PC-3 (cell line): ENCODE data around the gene SMYD3. TPM values are rescaled to one million over a fixed set of nuclear protein-coding genes. Genes with fewer than 3 reads are reported as not detected.

Source experiments
- ATAC-seq: fragments of 200-7000 bp; cut with Tn5 transposase; 2 replicates; pipeline ENCODE4 v1.9.1; 2020; ENCODE audit warnings: mild to moderate bottlenecking, moderate library complexity
- BruUV-seq: library from RNA; stranded (reverse); fragments of 400-500 nt; replicated peaks from 2 replicates; lab custom pipeline; 2021; lab: Mats Ljungman, UMichigan
- CTCF ChIA-PET: fragments of 300-600 bp; sonication (Branson Sonifier 250); formaldehyde crosslinking; loops from one replicate; lab custom pipeline; 2022; ENCODE audit warnings: antibody characterized with exemption; lab: Charles Lee
- POLR2A ChIA-PET: fragments of 300-600 bp; sonication (Branson Sonifier 250); formaldehyde crosslinking; loops from one replicate; lab custom pipeline; 2022; ENCODE audit warnings: antibody characterized with exemption; ENCODE audit not compliant: unreplicated experiment; lab: Charles Lee
- DNase-seq: peaks from one replicate; pipeline ENCODE4 v3.0.0-alpha.2; 2015
- H2AFZ ChIP-seq: fragments of 300-600 bp; sonication (generic); 2 replicates; pipeline ENCODE4 v1.6.0; 2016; ENCODE audit warnings: antibody characterized with exemption, low read length
- H3F3A ChIP-seq: fragments of 300-600 bp; sonication (generic); one replicate; pipeline ENCODE4 v1.6.0; 2017; ENCODE audit warnings: antibody characterized with exemption, low read length, control low read depth, mild to moderate bottlenecking; ENCODE audit not compliant: unreplicated experiment
- H3K27ac ChIP-seq: fragments of 300-600 bp; sonication (generic); 2 replicates; pipeline ENCODE4 v1.5.1; 2016; ENCODE audit warnings: mild to moderate bottlenecking, low read length
- H3K27me3 ChIP-seq: fragments of 300-600 bp; sonication (generic); 2 replicates; pipeline ENCODE4 v1.6.1; 2016; ENCODE audit warnings: low read length, mixed read lengths
- H3K36me3 ChIP-seq: fragments of 300-600 bp; sonication (generic); 2 replicates; pipeline ENCODE4 v1.6.1; 2016; ENCODE audit warnings: low read depth, mixed run types, low read length, mixed read lengths
- H3K4me1 ChIP-seq: fragments of 300-600 bp; sonication (generic); 2 replicates; pipeline ENCODE4 v1.5.1; 2016; ENCODE audit warnings: low read length; ENCODE audit not compliant: insufficient read depth
- H3K4me2 ChIP-seq: fragments of 300-600 bp; sonication (generic); 2 replicates; pipeline ENCODE4 v1.6.0; 2016; ENCODE audit warnings: low read length
- H3K4me3 ChIP-seq: fragments of 300-600 bp; sonication (generic); 2 replicates; pipeline ENCODE4 v1.5.1; 2016; ENCODE audit warnings: mild to moderate bottlenecking, low read length, mixed read lengths
- H3K79me2 ChIP-seq: fragments of 300-600 bp; sonication (generic); 2 replicates; pipeline ENCODE4 v1.6.1; 2017; ENCODE audit warnings: low read length, mixed read lengths
- H3K9ac ChIP-seq: fragments of 300-600 bp; sonication (generic); 2 replicates; pipeline ENCODE4 v1.6.0; 2016; ENCODE audit warnings: mild to moderate bottlenecking, low read length
- H3K9me2 ChIP-seq: fragments of 300-600 bp; sonication (generic); replicated peaks from 2 replicates; pipeline ENCODE4 v1.6.1; 2016; ENCODE audit warnings: mixed run types, low read length, mixed read lengths
- H3K9me3 ChIP-seq: fragments of 300-600 bp; sonication (generic); 2 replicates; pipeline ENCODE4 v1.6.1; 2016; ENCODE audit warnings: low read length, mixed read lengths
- H4K20me1 ChIP-seq: fragments of 300-600 bp; sonication (generic); 2 replicates; pipeline ENCODE4 v1.6.1; 2016; ENCODE audit warnings: low read length, mixed read lengths
- EZH2 ChIP-seq: fragments of 300-600 bp; sonication (generic); IDR thresholded peaks from one replicate; pipeline ENCODE4 v1.6.1; 2017; ENCODE audit warnings: antibody characterized with exemption, mild to moderate bottlenecking, low read length; ENCODE audit not compliant: unreplicated experiment
- EZH2phosphoT487 ChIP-seq: fragments of 300-600 bp; sonication (generic); IDR thresholded peaks from 2 replicates; pipeline ENCODE4 v1.6.1; 2018; ENCODE audit warnings: mild to moderate bottlenecking, antibody characterized with exemption, low read length, borderline replicate concordance
- intact Hi-C: fragments of 100-400 bp; cut with micrococcal nuclease; formaldehyde crosslinking; loops from 2 replicates; pipeline ENCODE4 v1.9.0; 2023
- total RNA-seq: library from RNA; depleted of rRNA; stranded (reverse); fragments of >200 nt; gene quantifications from 2 replicates; pipeline ENCODE4 v1.2.3, GENCODE V29; 2014
- TF ChIP-seq, protein P1 (sequence below): fragments of 300-600 bp; sonication (generic); conservative IDR thresholded peaks from 2 replicates; pipeline ENCODE4 v1.5.1; 2017; ENCODE audit warnings: antibody characterized with exemption, low read depth, mild to moderate bottlenecking, low read length

SMYD3 gene
- total RNA-seq, 1 experiment from 2014 or later = 33.0 TPM

DNA sequence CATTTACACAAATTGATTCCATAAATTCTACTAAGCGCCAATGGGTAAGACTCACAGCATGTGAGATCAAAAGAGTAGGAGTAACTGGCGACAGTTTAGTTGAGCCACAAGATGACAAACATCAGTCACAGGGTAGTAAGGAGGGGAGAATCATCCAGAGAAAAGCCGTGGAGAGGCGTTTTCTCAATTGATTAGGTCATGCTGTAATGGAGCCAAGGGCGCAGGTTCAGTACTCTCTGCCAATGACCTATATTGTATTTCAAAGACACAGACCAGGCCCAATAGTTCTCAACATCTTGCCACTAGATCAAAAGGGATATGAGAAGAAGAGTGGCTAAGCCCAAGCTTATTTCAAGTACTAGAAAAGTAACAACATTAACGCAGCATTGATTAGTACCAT, 467.5 kb downstream of the SMYD3 start:
- no peak overlapping the region for H3K27ac ChIP-seq
- no peak for ATAC-seq

DNA sequence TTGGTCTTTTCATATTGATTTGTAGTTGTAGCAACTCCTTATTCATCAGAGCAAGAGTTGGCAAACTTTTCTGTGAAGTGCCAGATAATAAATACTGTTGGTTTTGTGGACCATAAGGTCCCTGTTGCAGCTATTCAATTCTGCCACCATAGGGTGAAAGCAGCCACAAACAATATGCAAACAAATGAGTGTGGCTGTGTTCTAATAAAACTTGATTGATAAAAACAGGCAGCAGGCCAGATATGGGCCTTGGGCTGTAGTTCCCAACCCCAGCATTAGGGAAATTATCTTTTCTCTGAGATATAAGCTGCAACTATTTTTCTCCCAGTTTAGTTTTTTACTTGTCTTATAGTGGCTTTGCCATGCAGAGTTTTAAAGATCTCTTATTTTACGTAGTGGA, 469.2 kb downstream of the SMYD3 start:
- no TSS peak for BruUV-seq

More for the DNA sequence above, 467.5 kb downstream of the SMYD3 start:
- intact Hi-C loops = no loop called here
- Histone ChIP-seq H3K79me2 (no peaks in the 10 kb centered on the region), H2AFZ (no peak overlapping the region), H3F3A (no peaks in the 10 kb centered on the region), H3K4me3 (no peak overlapping the region), H4K20me1 (no peaks in the 10 kb centered on the region), H3K27me3 (no peaks in the 10 kb centered on the region), H3K9me2 (no peaks in the 10 kb centered on the region), H3K36me3 (no peaks in the 10 kb centered on the region), H3K9ac (no peak overlapping the region), H3K4me1 (peaks cover 7% of the 10 kb centered on the region; the same call in 1 of the 2 replicates), H3K9me3 (no peaks in the 10 kb centered on the region), H3K4me2 (no peak overlapping the region)
- DNase-seq = no peak
- BruUV-seq = no TSS peak
- ChIA-PET POLR2A (no interaction called here), CTCF (interaction anchor here (0.5 kb wide), 1 partner anchor 322 kb away, joined by 9 read pairs; no protein-coding TSS in a partner anchor)
- TF ChIP-seq, protein P1, sequence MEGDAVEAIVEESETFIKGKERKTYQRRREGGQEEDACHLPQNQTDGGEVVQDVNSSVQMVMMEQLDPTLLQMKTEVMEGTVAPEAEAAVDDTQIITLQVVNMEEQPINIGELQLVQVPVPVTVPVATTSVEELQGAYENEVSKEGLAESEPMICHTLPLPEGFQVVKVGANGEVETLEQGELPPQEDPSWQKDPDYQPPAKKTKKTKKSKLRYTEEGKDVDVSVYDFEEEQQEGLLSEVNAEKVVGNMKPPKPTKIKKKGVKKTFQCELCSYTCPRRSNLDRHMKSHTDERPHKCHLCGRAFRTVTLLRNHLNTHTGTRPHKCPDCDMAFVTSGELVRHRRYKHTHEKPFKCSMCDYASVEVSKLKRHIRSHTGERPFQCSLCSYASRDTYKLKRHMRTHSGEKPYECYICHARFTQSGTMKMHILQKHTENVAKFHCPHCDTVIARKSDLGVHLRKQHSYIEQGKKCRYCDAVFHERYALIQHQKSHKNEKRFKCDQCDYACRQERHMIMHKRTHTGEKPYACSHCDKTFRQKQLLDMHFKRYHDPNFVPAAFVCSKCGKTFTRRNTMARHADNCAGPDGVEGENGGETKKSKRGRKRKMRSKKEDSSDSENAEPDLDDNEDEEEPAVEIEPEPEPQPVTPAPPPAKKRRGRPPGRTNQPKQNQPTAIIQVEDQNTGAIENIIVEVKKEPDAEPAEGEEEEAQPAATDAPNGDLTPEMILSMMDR = no peak
- TF ChIP-seq EZH2phosphoT487 (no peak), EZH2 (no peak)

DNA sequence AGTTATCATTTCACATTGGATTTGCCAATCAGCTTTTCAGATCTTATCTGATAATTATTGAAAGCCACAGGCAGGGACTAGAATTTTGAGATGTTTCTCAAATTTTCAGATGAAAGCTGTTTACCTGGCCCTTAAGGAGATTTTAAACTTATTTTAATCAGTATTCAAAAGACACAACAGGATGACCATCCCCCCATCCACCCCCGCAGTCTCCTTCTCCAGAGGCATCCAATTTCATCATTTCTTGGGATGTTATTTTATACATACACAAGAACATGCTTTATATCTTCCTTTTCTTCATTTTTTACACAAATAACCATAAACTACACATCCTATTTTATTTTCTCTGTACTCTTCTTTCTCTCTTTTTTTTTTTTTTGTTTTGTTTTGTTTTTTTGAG, 470.9 kb downstream of the SMYD3 start:
- H3K79me2 ChIP-seq = no peaks in the 10 kb centered on the region
- no peaks in the 10 kb centered on the region for H3K9me2 ChIP-seq
- CTCF ChIA-PET = no interaction called here
- no peaks in the 10 kb centered on the region for H4K20me1 ChIP-seq
- no peak overlapping the region for H3K9ac ChIP-seq
- H3K9me3 ChIP-seq = no peaks in the 10 kb centered on the region
- H3K27me3 ChIP-seq = no peaks in the 10 kb centered on the region
- ATAC-seq (no peak), DNase-seq (no peak)
- H3K4me2 ChIP-seq = no peak overlapping the region
- no peak overlapping the region for H3K27ac ChIP-seq
- no peaks in the 10 kb centered on the region for H3K4me1 ChIP-seq
- intact Hi-C loops = no loop called here
- no peak overlapping the region for H3K4me3 ChIP-seq
- no TSS peak for BruUV-seq
- TF ChIP-seq EZH2 = no peak
- TF ChIP-seq, protein P1 = no peak
- TF ChIP-seq EZH2phosphoT487 = no peak
- no peaks in the 10 kb centered on the region for H3F3A ChIP-seq
- no peaks in the 10 kb centered on the region for H3K36me3 ChIP-seq
- no peak overlapping the region for H2AFZ ChIP-seq
- POLR2A ChIA-PET = no interaction called here

More for the DNA sequence above, 469.2 kb downstream of the SMYD3 start:
- no peaks in the 10 kb centered on the region for H3K27me3 ChIP-seq
- H3K4me3 ChIP-seq = no peak overlapping the region
- H4K20me1 ChIP-seq = no peaks in the 10 kb centered on the region
- H3K79me2 ChIP-seq = no peaks in the 10 kb centered on the region
- ChIA-PET POLR2A (no interaction called here), CTCF (no interaction called here)
- no peak overlapping the region for H3K9ac ChIP-seq
- no peaks in the 10 kb centered on the region for H3F3A ChIP-seq
- H3K9me2 ChIP-seq = no peaks in the 10 kb centered on the region
- H3K9me3 ChIP-seq = no peaks in the 10 kb centered on the region
- TF ChIP-seq EZH2phosphoT487 = no peak
- TF ChIP-seq EZH2 = no peak
- TF ChIP-seq, protein P1 = no peak
- H2AFZ ChIP-seq = no peak overlapping the region
- no peaks in the 10 kb centered on the region for H3K36me3 ChIP-seq
- no peak overlapping the region for H3K27ac ChIP-seq
- H3K4me2 ChIP-seq = no peak overlapping the region
- ATAC-seq (no peak), DNase-seq (no peak)
- intact Hi-C loops = no loop called here
- H3K4me1 ChIP-seq = no peaks in the 10 kb centered on the region
